Lower lobe of right lung (tissue), 2 donors: Measurements from ENCODE around the gene CCDC60. TPM values are rescaled to one million over a fixed set of nuclear protein-coding genes. Genes with fewer than 3 reads are reported as not detected.

ENCODE experiments used
- ATAC-seq, 2 donors: fragments of 200-7000 bp; cut with Tn5 transposase; one replicate each; pipeline ENCODE4 v1.9.1; 2020 to 2022; ENCODE audit warnings: mild to moderate bottlenecking in 2 of 2, moderate library complexity in 2 of 2
- DNase-seq: peaks from one replicate; pipeline ENCODE4 v3.0.0-alpha.2; 2020
- H3K27ac ChIP-seq: fragments of 200-600 bp; one replicate; pipeline ENCODE4 v1.8.0; 2022
- H3K27me3 ChIP-seq: fragments of 200-600 bp; one replicate; pipeline ENCODE4 v1.8.0; 2022; ENCODE audit warnings: low read depth
- H3K36me3 ChIP-seq: fragments of 200-600 bp; one replicate; pipeline ENCODE4 v1.8.0; 2022; ENCODE audit warnings: mild to moderate bottlenecking
- H3K4me1 ChIP-seq: fragments of 200-600 bp; one replicate; pipeline ENCODE4 v1.8.0; 2022
- H3K4me3 ChIP-seq: fragments of 200-600 bp; one replicate; pipeline ENCODE4 v1.8.0; 2022; ENCODE audit warnings: mild to moderate bottlenecking
- H3K9me3 ChIP-seq: fragments of 200-600 bp; one replicate; pipeline ENCODE4 v1.8.0; 2022
- intact Hi-C: fragments of 100-400 bp; cut with DNase I; formaldehyde crosslinking; loops from one replicate; pipeline ENCODE4 v1.11.0; 2022
- total RNA-seq: library from RNA; stranded (reverse); fragmentation: NEBNext Ultra II Directional; extraction: Animal tissue kit (Norgen Biotek cat#: 25700); gene quantifications from one replicate; pipeline ENCODE4 v1.2.1, GENCODE V29; 2021
- TF ChIP-seq, protein P1 (sequence below): fragments of 200-600 bp; IDR thresholded peaks from one replicate; pipeline ENCODE4 v1.8.0; 2022; ENCODE audit warnings: antibody characterized with exemption, mild to moderate bottlenecking
- donor health status: DM: no; HTN: yes; CAD: no; lungs with severe emphysema.

Gene CCDC60
- total RNA-seq, 1 donor from 2014 or later, result 2.2 TPM

DNA sequence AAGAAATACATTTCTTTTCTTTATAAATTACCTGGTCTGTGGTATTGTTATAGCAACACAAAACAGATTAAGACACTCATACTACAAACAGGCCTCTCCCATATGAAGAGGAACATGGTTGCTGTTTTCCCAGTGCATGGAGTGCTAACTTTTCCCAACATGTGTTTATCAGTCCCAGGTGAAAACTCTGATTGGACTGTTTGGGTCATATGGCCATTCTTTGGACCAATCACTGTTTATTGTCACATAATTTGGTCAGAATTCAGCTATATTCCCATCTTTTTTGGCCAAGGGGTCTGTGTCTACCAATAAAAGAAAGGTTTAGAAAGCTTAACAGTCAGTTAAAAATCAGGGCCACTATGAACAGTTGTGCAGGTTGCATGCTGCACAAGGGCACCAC, 35.4 kb upstream of the CCDC60 start:
- intact Hi-C loops, result no loop called here
- DNase-seq, result no peak
- Histone ChIP-seq H3K36me3 (no peaks in the 10 kb centered on the region), H3K27me3 (no peaks in the 10 kb centered on the region), H3K9me3 (no peaks in the 10 kb centered on the region), H3K27ac (no peak overlapping the region), H3K4me3 (no peak overlapping the region), H3K4me1 (no peaks in the 10 kb centered on the region)
- TF ChIP-seq, protein P1, sequence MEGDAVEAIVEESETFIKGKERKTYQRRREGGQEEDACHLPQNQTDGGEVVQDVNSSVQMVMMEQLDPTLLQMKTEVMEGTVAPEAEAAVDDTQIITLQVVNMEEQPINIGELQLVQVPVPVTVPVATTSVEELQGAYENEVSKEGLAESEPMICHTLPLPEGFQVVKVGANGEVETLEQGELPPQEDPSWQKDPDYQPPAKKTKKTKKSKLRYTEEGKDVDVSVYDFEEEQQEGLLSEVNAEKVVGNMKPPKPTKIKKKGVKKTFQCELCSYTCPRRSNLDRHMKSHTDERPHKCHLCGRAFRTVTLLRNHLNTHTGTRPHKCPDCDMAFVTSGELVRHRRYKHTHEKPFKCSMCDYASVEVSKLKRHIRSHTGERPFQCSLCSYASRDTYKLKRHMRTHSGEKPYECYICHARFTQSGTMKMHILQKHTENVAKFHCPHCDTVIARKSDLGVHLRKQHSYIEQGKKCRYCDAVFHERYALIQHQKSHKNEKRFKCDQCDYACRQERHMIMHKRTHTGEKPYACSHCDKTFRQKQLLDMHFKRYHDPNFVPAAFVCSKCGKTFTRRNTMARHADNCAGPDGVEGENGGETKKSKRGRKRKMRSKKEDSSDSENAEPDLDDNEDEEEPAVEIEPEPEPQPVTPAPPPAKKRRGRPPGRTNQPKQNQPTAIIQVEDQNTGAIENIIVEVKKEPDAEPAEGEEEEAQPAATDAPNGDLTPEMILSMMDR, result no peak
- no peak for ATAC-seq

DNA sequence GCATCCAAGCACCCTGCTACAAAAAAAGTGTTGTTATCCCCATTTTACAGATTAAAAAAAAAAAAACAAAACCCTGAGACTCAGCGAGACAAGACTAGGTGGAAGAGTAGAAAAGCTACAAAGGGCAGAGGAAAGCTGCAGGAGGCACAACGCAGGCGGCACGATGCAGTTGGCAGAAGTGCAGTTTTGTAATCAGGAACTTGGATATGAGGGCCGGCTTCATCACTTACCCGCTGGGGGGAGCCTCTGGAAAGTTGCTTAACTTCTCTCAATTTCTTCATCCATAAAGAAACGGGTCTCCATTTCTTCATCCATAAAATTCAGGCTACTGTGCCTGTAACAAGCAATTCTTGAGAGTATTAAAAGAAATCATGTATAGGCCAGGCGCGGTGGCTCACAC, 33.1 kb upstream of the CCDC60 start:
- Histone ChIP-seq H3K27me3 (no peaks in the 10 kb centered on the region), H3K36me3 (no peaks in the 10 kb centered on the region), H3K4me3 (no peak overlapping the region), H3K4me1 (no peaks in the 10 kb centered on the region), H3K9me3 (no peaks in the 10 kb centered on the region), H3K27ac (no peak overlapping the region)
- intact Hi-C loops, result no loop called here
- TF ChIP-seq, protein P1, result no peak
- no peak for DNase-seq
- no peak for ATAC-seq

DNA sequence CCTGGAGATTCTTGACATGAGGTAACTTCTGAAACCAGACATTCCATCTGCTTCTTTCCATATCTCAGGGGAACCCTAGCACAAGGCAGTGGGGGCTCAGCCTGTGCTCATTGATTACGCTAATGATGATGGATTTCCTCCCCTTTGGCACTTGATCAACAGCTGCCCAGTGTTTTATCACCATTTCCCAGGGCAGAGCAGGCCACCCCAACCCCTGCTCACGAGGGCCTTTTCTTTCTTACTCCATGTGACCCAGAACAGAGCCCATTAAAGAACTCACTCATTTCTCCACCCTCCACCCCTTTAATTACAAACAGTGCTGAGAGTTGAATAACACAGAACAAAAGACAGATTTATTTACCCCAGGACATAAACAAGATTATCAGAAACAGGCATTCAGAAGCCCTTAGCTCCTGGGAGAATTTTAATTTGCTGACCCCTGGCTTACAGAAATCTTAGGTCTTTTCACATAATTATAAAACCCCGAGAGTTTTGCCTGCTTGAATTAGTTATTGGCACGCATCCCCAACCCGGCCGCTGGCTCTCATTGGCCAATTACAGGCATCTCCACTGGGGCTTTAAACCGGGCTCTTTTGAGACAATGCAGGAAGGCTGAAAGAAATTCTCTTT, 32.0 kb upstream of the CCDC60 start:
- intact Hi-C loops, result no loop called here
- Histone ChIP-seq H3K4me1 (no peaks in the 10 kb centered on the region), H3K4me3 (no peak overlapping the region), H3K27ac (no peak overlapping the region), H3K9me3 (no peaks in the 10 kb centered on the region), H3K27me3 (no peaks in the 10 kb centered on the region), H3K36me3 (no peaks in the 10 kb centered on the region)
- ATAC-seq (no peak), DNase-seq (no peak)
- TF ChIP-seq, protein P1, result no peak

DNA sequence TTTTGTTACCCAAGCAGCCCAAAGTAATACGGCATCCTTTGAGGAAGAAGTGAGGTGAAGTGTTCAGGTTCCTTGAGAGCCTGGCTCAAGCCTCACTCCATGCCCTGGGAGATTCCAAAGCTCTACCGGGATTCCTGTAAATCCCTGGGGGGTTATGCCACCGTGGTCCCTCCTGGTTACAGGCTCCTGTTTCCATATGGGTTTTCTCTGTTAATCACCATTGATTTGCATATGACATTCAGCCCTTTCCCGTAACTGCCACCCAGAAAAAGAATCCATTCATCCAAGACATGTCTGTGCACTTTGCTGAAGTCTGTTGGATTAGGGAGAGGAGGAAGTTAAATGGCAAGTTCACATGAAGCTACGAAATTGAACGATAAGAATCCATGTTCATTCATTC, 27.9 kb upstream of the CCDC60 start:
- Histone ChIP-seq H3K4me3 (no peak overlapping the region), H3K36me3 (no peaks in the 10 kb centered on the region), H3K27ac (no peak overlapping the region), H3K27me3 (no peaks in the 10 kb centered on the region), H3K4me1 (no peaks in the 10 kb centered on the region), H3K9me3 (no peaks in the 10 kb centered on the region)
- no peak for ATAC-seq
- no peak for DNase-seq
- TF ChIP-seq, protein P1, result no peak
- intact Hi-C loops, result no loop called here

DNA sequence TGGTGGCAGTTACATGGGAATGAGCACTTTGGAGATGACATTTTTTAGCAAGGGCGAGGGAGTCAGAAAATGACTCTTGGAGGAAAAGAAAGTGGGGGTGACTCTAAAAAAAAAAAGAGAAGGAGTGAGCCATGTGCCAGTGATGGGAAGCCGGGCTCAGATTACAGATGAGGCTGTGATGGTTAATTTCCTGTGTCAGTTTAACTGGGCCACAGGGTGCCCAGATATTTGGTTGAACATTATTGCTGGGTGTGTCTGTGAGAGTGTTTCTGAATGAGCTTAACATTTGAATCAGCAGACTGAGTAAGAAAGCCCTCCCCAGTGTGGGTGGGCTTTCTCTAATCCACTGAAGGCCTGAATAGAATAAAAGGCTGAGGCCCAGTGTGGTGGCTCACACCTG, 26.8 kb upstream of the CCDC60 start:
- Histone ChIP-seq H3K4me3 (no peak overlapping the region), H3K9me3 (no peaks in the 10 kb centered on the region), H3K27me3 (no peaks in the 10 kb centered on the region), H3K4me1 (no peaks in the 10 kb centered on the region), H3K27ac (no peak overlapping the region), H3K36me3 (no peaks in the 10 kb centered on the region)
- ATAC-seq, result no peak
- intact Hi-C loops, result no loop called here
- TF ChIP-seq, protein P1, result no peak
- no peak for DNase-seq
